Activated T-cell treated with anti-CD3 and anti-CD28 coated beads, Interleukin-2, amount 50 U/mL, for 24 hours (primary cell): ENCODE results near the gene LGALS12.

Experiments used
- DNase-seq: peaks from one replicate; pipeline ENCODE4 v3.0.0-alpha.2; 2020
- H3K27ac Mint-ChIP-seq: 2 replicates; pipeline ENCODE4 v1.8.0; 2020; ENCODE audit warnings: mild to moderate bottlenecking, mixed read lengths
- H3K27me3 Mint-ChIP-seq: 2 replicates; pipeline ENCODE4 v1.8.0; 2020; ENCODE audit warnings: mixed read lengths
- H3K36me3 Mint-ChIP-seq: 2 replicates; pipeline ENCODE4 v1.8.0; 2020; ENCODE audit warnings: low read depth, mixed read lengths
- H3K4me1 Mint-ChIP-seq: 2 replicates; pipeline ENCODE4 v1.8.0; 2020; ENCODE audit warnings: low read depth, mixed read lengths
- H3K4me3 Mint-ChIP-seq: 2 replicates; pipeline ENCODE4 v1.8.0; 2020; ENCODE audit warnings: mild to moderate bottlenecking, moderate library complexity, mixed read lengths
- H3K9me3 Mint-ChIP-seq: 2 replicates; pipeline ENCODE4 v1.8.0; 2020; ENCODE audit warnings: mixed read lengths

Gene LGALS12

GRCh38 chr11:63553759-63554158 lies 47.9 kb downstream of the LGALS12 start:
- no peaks in the 10 kb centered on the region for H3K27me3 Mint-ChIP-seq
- peaks cover 49% of the 10 kb centered on the region for H3K4me1 Mint-ChIP-seq
- H3K36me3 Mint-ChIP-seq, result no peaks in the 10 kb centered on the region
- H3K4me3 Mint-ChIP-seq, result peak overlapping the region; percentile 68
- no peaks in the 10 kb centered on the region for H3K9me3 Mint-ChIP-seq
- peak; percentile 69 for DNase-seq
- H3K27ac Mint-ChIP-seq, result peak overlapping the region; percentile 96

GRCh38 chr11:63554877-63555223 lies 49.0 kb downstream of the LGALS12 start:
- H3K27me3 Mint-ChIP-seq, result no peaks in the 10 kb centered on the region
- no peak overlapping the region for H3K4me3 Mint-ChIP-seq
- H3K4me1 Mint-ChIP-seq, result peaks cover 50% of the 10 kb centered on the region
- no peaks in the 10 kb centered on the region for H3K9me3 Mint-ChIP-seq
- no peak for DNase-seq
- no peaks in the 10 kb centered on the region for H3K36me3 Mint-ChIP-seq
- H3K27ac Mint-ChIP-seq, result peak overlapping the region; percentile 19

- peaks cover 54% of the 10 kb centered on the region for H3K4me1 Mint-ChIP-seq
- H3K27ac Mint-ChIP-seq, result no peak overlapping the region
- no peaks in the 10 kb centered on the region for H3K9me3 Mint-ChIP-seq
- H3K36me3 Mint-ChIP-seq, result no peaks in the 10 kb centered on the region
- H3K27me3 Mint-ChIP-seq, result no peaks in the 10 kb centered on the region
- no peak overlapping the region for H3K4me3 Mint-ChIP-seq
- no peak for DNase-seq
These were observed 50.6 kb downstream of the LGALS12 start for GRCh38 chr11:63556404-63557013.

- no peak for DNase-seq
- no peak overlapping the region for H3K4me3 Mint-ChIP-seq
- H3K36me3 Mint-ChIP-seq, result no peaks in the 10 kb centered on the region
- no peaks in the 10 kb centered on the region for H3K27me3 Mint-ChIP-seq
- H3K4me1 Mint-ChIP-seq, result peaks cover 51% of the 10 kb centered on the region
- no peaks in the 10 kb centered on the region for H3K9me3 Mint-ChIP-seq
- H3K27ac Mint-ChIP-seq, result no peak overlapping the region
These were observed 51.7 kb downstream of the LGALS12 start for GRCh38 chr11:63557570-63557969.

- DNase-seq, result no peak
- H3K36me3 Mint-ChIP-seq, result no peaks in the 10 kb centered on the region
- no peaks in the 10 kb centered on the region for H3K27me3 Mint-ChIP-seq
- H3K27ac Mint-ChIP-seq, result no peak overlapping the region
- H3K4me1 Mint-ChIP-seq, result peaks cover 45% of the 10 kb centered on the region
- no peak overlapping the region for H3K4me3 Mint-ChIP-seq
- H3K9me3 Mint-ChIP-seq, result no peaks in the 10 kb centered on the region
These were observed 52.7 kb downstream of the LGALS12 start for GRCh38 chr11:63558459-63559157.

GRCh38 chr11:63560506-63561180 lies 54.8 kb downstream of the LGALS12 start:
- Mint-ChIP-seq H3K27ac (peak overlapping the region; percentile 23), H3K9me3 (no peaks in the 10 kb centered on the region), H3K4me1 (peaks cover 48% of the 10 kb centered on the region), H3K36me3 (no peaks in the 10 kb centered on the region), H3K4me3 (no peak overlapping the region), H3K27me3 (no peaks in the 10 kb centered on the region)
- no peak for DNase-seq

- Mint-ChIP-seq H3K4me3 (no peak within 1 kb of the TSS), H3K9me3 (peaks cover 2% of the 10 kb centered on the region), H3K27ac (peak within 1 kb of the TSS; percentile 12), H3K27me3 (no peaks in the 10 kb centered on the region), H3K36me3 (no peaks in the 10 kb centered on the region), H3K4me1 (peaks cover 68% of the 10 kb centered on the region)
- DNase-seq, result no peak
These were observed 57.5 kb downstream of the LGALS12 start, which contains the start of gene PLAAT2 for GRCh38 chr11:63563201-63564055. Gene PLAAT2, minus strand, starts transcription at chr11:63563379. Its CDS starts 55 bp downstream, at chr11:63563324.

GRCh38 chr11:63564056-63564774 lies 58.3 kb downstream of the LGALS12 start:
- Mint-ChIP-seq H3K4me3 (no peak overlapping the region), H3K27ac (peak overlapping the region; percentile 40)

GRCh38 chr11:63564784-63565350 lies 59.0 kb downstream of the LGALS12 start:
- DNase-seq, result no peak
- H3K9me3 Mint-ChIP-seq, result peaks cover 2% of the 10 kb centered on the region
- H3K27ac Mint-ChIP-seq, result peak overlapping the region; percentile 44
- H3K36me3 Mint-ChIP-seq, result no peaks in the 10 kb centered on the region
- no peaks in the 10 kb centered on the region for H3K27me3 Mint-ChIP-seq
- H3K4me1 Mint-ChIP-seq, result peaks cover 70% of the 10 kb centered on the region
- H3K4me3 Mint-ChIP-seq, result no peak overlapping the region

More at GRCh38 chr11:63564056-63564774, 58.3 kb downstream of the LGALS12 start:
- H3K9me3 Mint-ChIP-seq, result peaks cover 2% of the 10 kb centered on the region
- H3K36me3 Mint-ChIP-seq, result no peaks in the 10 kb centered on the region
- DNase-seq, result no peak
- H3K27me3 Mint-ChIP-seq, result no peaks in the 10 kb centered on the region
- peaks cover 73% of the 10 kb centered on the region for H3K4me1 Mint-ChIP-seq
